Fibroblast of pulmonary artery (primary cell): ENCODE data around the gene GFRA1.
"Not testable (repeated sequence)": the region's sequence is repeated elsewhere in the genome, so short reads cannot be mapped to it uniquely, and the experiment has no call there.

ENCODE experiments used
- DNase-seq: peaks from one replicate; pipeline ENCODE4 v3.0.0-alpha.2; 2010; ENCODE audit warnings: low read depth
- H3K4me3 ChIP-seq: replicated peaks from 2 replicates; pipeline ENCODE4 v1.5.1; 2011; ENCODE audit warnings: low read depth, mild to moderate bottlenecking, control low read depth, low read length, moderate library complexity
- CTCF ChIP-seq: IDR thresholded peaks from 2 replicates; pipeline ENCODE4 v1.5.1; 2011; ENCODE audit warnings: mild to moderate bottlenecking, control low read depth, low read length, inconsistent platforms; ENCODE audit errors: missing control alignments

Gene GFRA1

GRCh38 chr10:116055252-116055916 lies 217.6 kb downstream of the GFRA1 start:
- TF ChIP-seq CTCF: no peak
- no peak overlapping the region for H3K4me3 ChIP-seq
- DNase-seq: no peak

GRCh38 chr10:116053910-116054309 lies 219.1 kb downstream of the GFRA1 start:
- no peak overlapping the region for H3K4me3 ChIP-seq
- DNase-seq: no peak
- no peak for TF ChIP-seq CTCF

- DNase-seq, H3K4me3 ChIP-seq: not testable (repeated sequence)
Observed at GRCh38 chr10:116053009-116053730, 219.8 kb downstream of the GFRA1 start.

GRCh38 chr10:116052522-116052921 lies 220.5 kb downstream of the GFRA1 start:
- not testable (repeated sequence) for DNase-seq, H3K4me3 ChIP-seq

- no peak for TF ChIP-seq CTCF
- H3K4me3 ChIP-seq: no peak overlapping the region
- no peak for DNase-seq
Observed at GRCh38 chr10:116049974-116050304, 223.1 kb downstream of the GFRA1 start.

GRCh38 chr10:116049158-116049973 lies 223.6 kb downstream of the GFRA1 start:
- no peak overlapping the region for H3K4me3 ChIP-seq
- no peak for TF ChIP-seq CTCF
- DNase-seq: no peak

- no peak overlapping the region for H3K4me3 ChIP-seq
- no peak for DNase-seq
- no peak for TF ChIP-seq CTCF
Observed at GRCh38 chr10:116045366-116046356, 227.3 kb downstream of the GFRA1 start.
